NCI-H1048 (cell line): ENCODE results near the gene SCAANT1.
A peak's percentile ranks its signal among the peaks of the same experiment; 100 is the strongest.

Experiments used
- DNase-seq: peaks from one replicate; lab custom pipeline; 2025; lab: John Stamatoyannopoulos, UW

SCAANT1 gene

DNA sequence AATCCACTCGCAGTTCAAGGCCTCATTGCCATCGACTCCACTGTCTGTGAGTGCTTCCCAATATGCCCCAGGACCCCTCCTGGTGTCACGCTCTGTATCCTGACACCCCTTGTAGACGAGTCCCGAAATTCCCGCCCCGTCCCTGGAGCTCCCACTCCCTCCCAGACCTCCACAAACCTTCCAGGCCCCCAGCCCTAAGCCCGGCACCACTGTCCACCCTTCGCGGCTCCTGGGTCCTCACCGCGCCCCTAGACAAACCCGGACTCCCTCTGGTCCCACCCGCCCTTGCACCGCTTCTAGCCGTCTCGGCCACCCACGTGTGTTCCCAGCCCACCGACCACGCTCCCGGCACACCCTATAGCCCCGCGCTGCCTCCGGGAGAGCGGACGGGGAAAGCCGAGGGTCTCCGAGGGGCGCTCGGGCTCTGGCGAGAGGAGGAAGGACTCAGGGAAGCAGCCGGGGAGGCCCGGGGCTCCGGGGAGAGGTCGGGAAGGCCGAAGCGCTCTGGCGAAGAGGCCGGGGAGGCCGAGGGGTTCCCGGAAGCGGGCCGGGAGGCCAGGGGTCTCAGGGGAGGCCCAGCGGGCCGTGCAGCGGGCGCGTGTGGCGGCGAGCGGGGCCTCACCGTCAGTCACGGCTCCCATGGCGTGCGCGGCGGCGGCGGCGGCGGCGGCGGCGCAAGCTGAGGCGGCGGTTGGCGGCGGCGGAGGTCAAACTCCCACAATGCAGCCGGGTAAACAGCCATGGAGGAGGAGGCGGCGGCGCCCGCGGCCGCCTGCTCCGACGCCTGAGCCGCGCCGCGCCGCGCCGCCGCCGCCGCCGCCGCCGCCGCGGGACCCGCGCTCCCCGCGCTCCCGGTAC lies 48.8 kb downstream of the SCAANT1 start, which contains the start of the genes ATXN7 and THOC7:
TSS of gene ATXN7 (plus strand) at position 718 of the 858 bp plus-strand sequence. CDS start 48,732 bp downstream, outside the sequence.
TSS of gene THOC7 (minus strand) at position 656 of the 858 bp plus-strand sequence. CDS start at position 641, 15 bp downstream.
- DNase-seq, result peak; percentile 23

DNA sequence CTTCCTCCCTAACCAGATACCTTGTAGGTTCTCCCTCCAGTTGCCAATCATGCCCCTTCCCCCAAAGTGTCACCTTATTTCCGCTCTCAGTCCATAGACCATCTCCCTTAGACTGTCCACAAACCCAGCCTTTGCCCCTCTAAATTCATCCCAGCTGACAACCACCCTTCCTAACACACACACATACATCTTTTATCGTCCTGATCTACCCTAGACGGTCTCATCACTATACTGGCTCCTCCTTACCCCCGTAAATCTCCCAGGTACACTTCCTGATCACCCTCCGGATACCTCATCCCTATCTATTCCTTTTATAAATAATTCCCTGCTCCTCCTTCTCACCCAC lies 49.4 kb downstream of the SCAANT1 start:
- DNase-seq, result no peak
